Fibroblast of lung (primary cell): ENCODE measurements around the gene CLOCK. TPM values are rescaled to one million over a fixed set of nuclear protein-coding genes. Genes with fewer than 3 reads are reported as not detected.

ENCODE experiments used
- DNase-seq, 2 donors: peaks; one replicate each; pipeline versions ENCODE4 v3.0.0 to v3.0.0-alpha.2; 2010; ENCODE audit warnings: low read depth in 2 of 2
- H2AFZ ChIP-seq: 2 replicates; pipeline ENCODE4 v1.5.1; 2012; ENCODE audit warnings: low read length, control low read depth, inconsistent platforms
- H3K27ac ChIP-seq: 2 replicates; pipeline ENCODE4 v1.5.1; 2011; ENCODE audit warnings: low read length, control low read depth; ENCODE audit not compliant: insufficient read depth
- H3K27me3 ChIP-seq: 2 replicates; pipeline ENCODE4 v1.5.1; 2011; ENCODE audit warnings: mild to moderate bottlenecking, low read length; ENCODE audit not compliant: control insufficient read depth, insufficient read depth
- H3K36me3 ChIP-seq: 2 replicates; pipeline ENCODE4 v1.5.1; 2011; ENCODE audit warnings: low read length; ENCODE audit not compliant: control insufficient read depth, insufficient read depth
- H3K4me1 ChIP-seq: 2 replicates; pipeline ENCODE4 v1.5.1; 2011; ENCODE audit warnings: low read length; ENCODE audit not compliant: control insufficient read depth, insufficient read depth; ENCODE audit errors: extremely low read depth
- H3K4me2 ChIP-seq: 2 replicates; pipeline ENCODE4 v1.5.1; 2011; ENCODE audit warnings: low read length, control low read depth; ENCODE audit not compliant: insufficient read depth; ENCODE audit errors: extremely low read depth
- H3K4me3 ChIP-seq, 4 experiments: fragments of 200-600 bp in 1 of 4; sonication (generic) in 1 of 4; replicated peaks in 1 of 4; 2 replicates each; pipeline ENCODE4 v1.5.1; 2011 to 2016; ENCODE audit warnings: low read length in 4 of 4, low read depth in 3 of 4, mild to moderate bottlenecking in 3 of 4, control low read depth in 2 of 4, inconsistent platforms in 1 of 4, mixed read lengths in 1 of 4; ENCODE audit not compliant: insufficient read depth in 1 of 4; ENCODE audit errors: control extremely low read depth in 1 of 4
- H3K79me2 ChIP-seq: 2 replicates; pipeline ENCODE4 v1.5.1; 2012; ENCODE audit warnings: mild to moderate bottlenecking, low read length, inconsistent platforms; ENCODE audit not compliant: control insufficient read depth, insufficient read depth
- H3K9ac ChIP-seq: 2 replicates; pipeline ENCODE4 v1.5.1; 2011; ENCODE audit warnings: mild to moderate bottlenecking, low read length, control low read depth; ENCODE audit not compliant: insufficient read depth
- H3K9me3 ChIP-seq: 2 replicates; pipeline ENCODE4 v1.5.1; 2012; ENCODE audit warnings: low read depth, low read length; ENCODE audit not compliant: control insufficient read depth, insufficient read depth
- H4K20me1 ChIP-seq: 2 replicates; pipeline ENCODE4 v1.5.1; 2011; ENCODE audit warnings: low read length; ENCODE audit not compliant: control insufficient read depth, insufficient read depth; ENCODE audit errors: extremely low read depth
- CTCF ChIP-seq, 2 donors: IDR thresholded peaks in 1 of 2; conservative IDR thresholded peaks in 1 of 2; 1 replicate in 1 of 2; 2 replicates in 1 of 2; pipeline ENCODE4 v1.5.1; 2011 to 2012; ENCODE audit warnings: low read length in 2 of 2, control low read depth in 1 of 2, inconsistent platforms in 1 of 2, low read depth in 1 of 2, mild to moderate bottlenecking in 1 of 2
- EZH2 ChIP-seq: IDR thresholded peaks from 2 replicates; pipeline ENCODE4 v1.5.1; 2012; ENCODE audit warnings: low read length, control low read depth, mild to moderate bottlenecking; ENCODE audit errors: missing control alignments
- polyA plus RNA-seq, 2 donors: library from polyadenylated mRNA; depleted of rRNA in 1 of 2; stranded (reverse) in 1 of 2; unstranded in 1 of 2; fragments of >200 nt; gene quantifications; 2 replicates each; pipeline ENCODE4 v1.2.1, GENCODE V29; 2011 to 2012; ENCODE audit warnings: missing spikeins in 1 of 2
- total RNA-seq: library from RNA; depleted of rRNA; stranded (reverse); fragments of >200 nt; gene quantifications from 2 replicates; pipeline ENCODE4 v1.2.1, GENCODE V29; 2014

Gene CLOCK
- total and polyA plus RNA-seq, 2 donors (not counting 1 experiment from before 2014, with no cell fraction given), result 26.1 to 27.4 TPM

GRCh38 chr4:55488716-55489115, 58.0 kb downstream of the CLOCK start:
- Histone ChIP-seq H3K27ac (no peak overlapping the region), H3K27me3 (no peaks in the 10 kb centered on the region), H3K4me1 (no peaks in the 10 kb centered on the region), H3K9me3 (no peaks in the 10 kb centered on the region), H2AFZ (no peak overlapping the region), H4K20me1 (no peaks in the 10 kb centered on the region), H3K9ac (no peak overlapping the region), H3K36me3 (no peaks in the 10 kb centered on the region), H3K4me3 (no peak overlapping the region), H3K4me2 (no peak overlapping the region), H3K79me2 (peaks cover 5% of the 10 kb centered on the region)
- no peak for DNase-seq
- TF ChIP-seq EZH2 (no peak), CTCF (conservative IDR thresholded peaks at IDR 0.05 in 1 of 2, IDR thresholded peaks at IDR 0.05 in 1 of 2; ENCODE audit: low read depth in 1 of 2, low read length in 2 of 2) (no peak)

- peak in 1 of 2 donors; percentile 20 for DNase-seq
- H3K4me3 ChIP-seq, result no peak overlapping the region
- H3K4me2 ChIP-seq, result no peak overlapping the region
- no peaks in the 10 kb centered on the region for H3K36me3 ChIP-seq
- H3K79me2 ChIP-seq, result peaks cover 5% of the 10 kb centered on the region
- no peak for TF ChIP-seq CTCF (conservative IDR thresholded peaks at IDR 0.05 in 1 of 2, IDR thresholded peaks at IDR 0.05 in 1 of 2; ENCODE audit: low read depth in 1 of 2, low read length in 2 of 2)
- no peak for TF ChIP-seq EZH2
- H3K27me3 ChIP-seq, result no peaks in the 10 kb centered on the region
- H2AFZ ChIP-seq, result no peak overlapping the region
- H3K27ac ChIP-seq, result no peak overlapping the region
- H3K4me1 ChIP-seq, result no peaks in the 10 kb centered on the region
- H4K20me1 ChIP-seq, result no peaks in the 10 kb centered on the region
- no peak overlapping the region for H3K9ac ChIP-seq
- H3K9me3 ChIP-seq, result no peaks in the 10 kb centered on the region
Observed at GRCh38 chr4:55485821-55486220, 60.9 kb downstream of the CLOCK start.

- Histone ChIP-seq H3K79me2 (no peaks in the 10 kb centered on the region), H3K9ac (no peak overlapping the region), H3K4me1 (no peaks in the 10 kb centered on the region), H3K4me3 (no peak overlapping the region), H3K27ac (no peak overlapping the region), H4K20me1 (no peaks in the 10 kb centered on the region), H3K9me3 (no peaks in the 10 kb centered on the region), H3K4me2 (no peak overlapping the region), H3K27me3 (no peaks in the 10 kb centered on the region), H2AFZ (no peak overlapping the region), H3K36me3 (no peaks in the 10 kb centered on the region)
- no peak for TF ChIP-seq CTCF (conservative IDR thresholded peaks at IDR 0.05 in 1 of 2, IDR thresholded peaks at IDR 0.05 in 1 of 2; ENCODE audit: low read depth in 1 of 2, low read length in 2 of 2)
- no peak for DNase-seq
Observed at GRCh38 chr4:55483315-55483714, 63.4 kb downstream of the CLOCK start.
